HG03064 (cell line): Measurements from ENCODE around the gene CLNK.
A peak's percentile ranks its signal among the peaks of the same experiment; 100 is the strongest.

Experiments used
- ATAC-seq: cut with Tn5 transposase; IDR thresholded peaks from one replicate; pipeline ENCODE4 v1.9.1; 2021; ENCODE audit warnings: low read depth; ENCODE audit not compliant: unreplicated experiment

The CLNK gene

GRCh38 chr4:10666616-10667015 is 18.0 kb downstream of the CLNK start:
- ATAC-seq = no peak

- no peak for ATAC-seq
Observed at GRCh38 chr4:10664408-10664807, 20.2 kb downstream of the CLNK start.

DNA sequence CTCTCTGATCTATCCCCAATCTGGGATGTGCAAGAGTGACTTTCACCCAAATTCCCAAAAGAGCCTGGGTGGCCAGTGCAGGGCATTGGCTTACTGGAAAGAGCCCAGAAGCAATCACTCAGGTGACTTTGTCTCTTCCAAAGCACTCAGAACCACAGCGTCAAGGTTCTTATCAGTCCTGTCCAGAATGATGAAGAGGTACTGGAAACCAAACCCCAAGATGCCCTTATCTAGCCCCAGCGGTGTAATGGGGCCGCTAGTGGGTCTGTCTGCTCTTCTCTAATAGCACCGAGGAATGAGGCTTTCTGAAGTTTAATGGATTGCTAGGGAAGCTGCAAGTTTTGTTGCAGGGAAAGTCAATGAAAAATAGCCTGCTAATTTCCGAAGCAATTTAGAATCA is 21.6 kb downstream of the CLNK start:
- no peak for ATAC-seq

DNA sequence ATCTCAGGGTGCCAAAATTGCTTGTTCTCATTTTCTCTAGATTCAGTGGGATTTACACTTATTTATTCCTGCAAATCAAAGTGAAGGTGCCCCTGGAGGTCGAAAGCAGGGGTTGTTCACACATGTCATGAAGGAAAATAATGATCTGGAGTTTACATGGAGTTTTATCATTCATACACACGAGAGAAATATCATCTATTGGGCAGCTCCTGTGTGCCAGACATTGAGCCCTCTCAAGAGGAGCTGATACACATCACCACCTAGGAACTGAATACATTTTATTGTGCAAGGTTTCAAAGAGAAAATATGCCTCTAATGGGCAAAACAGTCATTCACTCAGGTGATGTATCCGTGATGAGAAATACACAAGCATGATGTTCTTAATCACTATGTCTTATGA is 23.5 kb downstream of the CLNK start:
- no peak for ATAC-seq

GRCh38 chr4:10659251-10659650 is 25.3 kb downstream of the CLNK start:
- no peak for ATAC-seq

DNA sequence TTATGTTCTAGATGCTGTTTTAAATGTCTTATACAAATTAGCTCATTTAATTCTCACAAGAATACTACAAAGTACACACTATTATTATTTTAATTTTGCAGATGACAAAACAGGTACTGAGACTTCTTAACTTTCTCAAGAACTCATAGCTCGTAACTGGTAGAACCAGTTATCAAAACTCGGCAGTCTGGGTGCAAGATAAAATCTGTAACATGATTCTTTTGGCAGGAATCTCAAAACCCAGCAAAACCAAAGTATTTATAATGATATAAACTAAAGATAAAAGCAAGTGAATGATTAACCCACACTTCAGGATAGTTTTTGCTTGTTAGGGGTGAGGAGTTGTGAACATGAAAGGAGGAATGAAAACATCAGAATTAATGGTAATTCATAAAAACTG is 27.6 kb downstream of the CLNK start:
- no peak for ATAC-seq

DNA sequence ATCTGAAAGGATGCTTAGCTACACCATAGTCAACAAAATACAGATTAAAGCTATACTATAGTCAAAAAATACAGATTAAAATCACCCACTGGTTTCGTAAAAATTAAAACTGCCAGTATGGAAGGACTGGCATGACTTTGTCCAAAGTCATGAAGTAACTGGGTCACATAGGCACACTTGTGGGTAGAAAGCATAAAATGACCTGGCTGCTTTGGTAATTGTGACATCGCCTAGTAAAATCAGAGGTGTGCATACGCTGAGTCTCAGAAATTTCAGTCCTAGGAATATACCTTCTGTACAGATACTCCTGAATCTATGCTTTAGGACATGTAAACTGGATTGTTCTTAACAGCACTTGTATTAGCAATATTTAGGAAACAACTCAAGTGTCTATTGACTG is 28.1 kb downstream of the CLNK start:
- no peak for ATAC-seq

DNA sequence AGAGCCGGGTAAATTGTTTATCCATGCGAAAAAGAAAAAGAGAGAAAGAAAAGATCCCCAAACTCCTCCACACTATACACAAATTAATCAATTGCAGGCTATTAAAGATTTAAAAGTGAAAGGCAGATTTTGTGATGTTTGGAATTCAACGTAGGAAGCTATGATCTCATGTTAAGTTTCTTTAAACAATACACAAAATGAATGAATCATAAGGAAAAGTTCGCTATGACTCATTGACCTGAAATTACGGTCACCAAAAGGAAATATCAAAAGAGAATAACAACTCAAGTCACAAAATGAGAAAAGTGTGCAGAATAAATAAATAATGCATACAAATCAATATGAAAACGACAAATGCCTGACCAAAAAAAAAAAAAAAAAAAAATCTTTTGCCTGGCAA is 28.6 kb downstream of the CLNK start:
- ATAC-seq = no peak

DNA sequence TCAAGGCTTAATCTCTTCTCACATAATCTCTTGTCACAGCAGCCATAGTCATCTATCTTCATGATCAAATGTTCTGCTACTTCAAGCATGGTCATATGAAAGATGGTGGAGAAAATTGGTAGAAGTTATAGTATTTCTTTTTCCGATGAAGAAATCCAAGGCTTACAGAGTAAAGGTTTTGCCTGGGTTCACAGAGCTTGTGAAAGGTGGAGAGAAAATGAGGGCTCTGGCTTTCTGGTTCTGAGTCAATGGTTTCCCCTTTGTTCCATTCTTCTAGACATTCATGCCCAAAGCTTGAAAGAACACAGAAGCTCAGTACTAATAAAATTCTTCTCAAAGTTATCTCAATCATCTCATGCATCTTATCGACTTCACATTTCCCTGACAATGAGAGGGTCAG is 36.1 kb downstream of the CLNK start:
- no peak for ATAC-seq

GRCh38 chr4:10647846-10648245 is 36.7 kb downstream of the CLNK start:
- ATAC-seq = no peak

GRCh38 chr4:10643600-10644425 is 40.8 kb downstream of the CLNK start:
- ATAC-seq = no peak

GRCh38 chr4:10640561-10641201 is 43.9 kb downstream of the CLNK start:
- peak; percentile 55 for ATAC-seq

GRCh38 chr4:10639664-10640063 is 44.9 kb downstream of the CLNK start:
- ATAC-seq = no peak

DNA sequence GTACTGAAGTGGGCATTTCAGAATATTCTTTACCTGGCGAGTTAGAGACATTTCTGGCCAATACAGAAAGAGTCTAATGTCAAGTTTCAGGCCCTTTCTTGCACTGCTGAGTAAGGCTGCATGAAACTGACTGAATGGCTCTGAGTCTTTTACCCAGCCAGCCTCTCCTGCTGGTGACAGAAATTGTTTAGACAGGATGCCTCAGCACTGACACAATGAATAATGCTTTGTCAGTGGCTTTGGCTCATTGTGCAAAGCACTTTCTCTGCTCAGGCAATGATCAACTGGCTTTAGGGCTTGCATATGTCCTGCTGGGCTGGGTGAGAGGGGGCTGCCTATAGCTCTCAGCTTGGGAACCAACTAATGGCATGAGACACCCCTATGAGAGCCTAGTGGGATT is 45.5 kb downstream of the CLNK start:
- ATAC-seq = no peak

DNA sequence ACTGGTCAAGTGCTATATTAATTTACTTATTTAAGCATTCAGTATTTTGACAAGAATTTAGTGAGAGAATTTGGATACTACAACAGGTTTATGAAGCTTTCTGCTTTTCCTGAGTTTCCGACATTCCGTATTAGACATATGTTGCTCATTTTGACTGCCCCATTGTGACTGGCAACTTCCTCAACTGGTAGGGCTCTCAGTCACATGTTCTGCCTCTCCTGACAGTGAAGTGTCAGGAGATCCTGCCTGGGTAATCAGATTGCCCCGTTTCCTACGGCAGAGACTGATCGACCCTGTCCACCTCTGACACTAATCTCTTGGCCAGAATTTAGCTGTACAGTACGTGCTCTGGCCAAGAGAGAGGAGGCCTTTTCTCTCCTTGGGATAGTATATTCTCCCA is 49.5 kb downstream of the CLNK start:
- ATAC-seq = no peak

DNA sequence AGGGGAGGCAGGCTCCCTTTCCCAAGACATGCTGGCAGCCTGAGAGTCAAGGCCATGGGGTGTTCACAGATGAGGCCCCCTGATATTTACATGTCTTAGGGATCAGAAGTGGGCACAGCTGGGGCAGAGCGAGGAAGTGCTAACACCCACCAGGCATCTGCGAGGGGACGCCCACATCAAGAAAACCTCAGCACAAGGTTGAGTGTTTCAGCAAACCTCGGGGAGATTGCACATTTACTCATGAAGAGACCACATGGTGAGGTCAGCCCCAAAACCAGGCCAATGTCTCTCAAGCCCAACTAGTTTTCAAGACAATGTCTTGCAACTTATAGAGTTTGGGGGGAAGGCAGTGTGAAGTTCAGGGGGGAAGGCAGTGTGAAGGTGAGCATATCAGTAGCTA is 55.2 kb downstream of the CLNK start:
- ATAC-seq = no peak

DNA sequence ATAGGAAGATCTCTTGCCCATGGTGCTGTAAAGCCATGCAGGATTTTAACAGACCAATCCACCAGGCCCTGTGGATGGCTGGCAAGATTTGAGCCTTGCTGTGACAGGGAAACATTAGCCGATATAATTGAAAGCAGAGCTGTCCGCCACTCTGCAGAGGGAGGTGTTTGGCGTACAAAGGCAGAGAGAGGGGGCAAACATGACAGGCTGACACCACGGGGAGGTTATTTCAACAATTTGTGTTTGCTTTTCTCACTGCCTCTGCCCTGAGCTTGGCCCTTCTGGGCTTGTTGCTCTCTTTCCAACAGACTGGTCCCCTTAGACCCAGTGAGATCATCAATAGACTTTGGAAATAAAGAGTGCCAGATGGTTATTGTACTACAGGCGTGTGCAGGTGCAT is 59.4 kb downstream of the CLNK start:
- ATAC-seq = no peak

GRCh38 chr4:10623862-10624261 is 60.7 kb downstream of the CLNK start:
- no peak for ATAC-seq

- ATAC-seq = no peak
Observed at GRCh38 chr4:10623241-10623640, 61.3 kb downstream of the CLNK start.

GRCh38 chr4:10622728-10623127 is 61.8 kb downstream of the CLNK start:
- ATAC-seq = no peak

GRCh38 chr4:10620935-10621488 is 63.6 kb downstream of the CLNK start:
- ATAC-seq = no peak

GRCh38 chr4:10619855-10620254 is 64.7 kb downstream of the CLNK start:
- no peak for ATAC-seq
